Stimulated activated CD8-positive, alpha-beta memory T cell treated with anti-CD3 and anti-CD28 coated beads, Interleukin-12 subunit alpha, Interleukin-12 subunit beta, amount 100 ng/mL, for 4 hours (primary cell): ENCODE results near the gene PAX5.
A peak's percentile ranks its signal among the peaks of the same experiment; 100 is the strongest.
"Not testable (repeated sequence)": the region's sequence is repeated elsewhere in the genome, so short reads cannot be mapped to it uniquely, and the experiment has no call there.

Source experiments
- DNase-seq: peaks from one replicate; pipeline ENCODE4 v3.0.0-alpha.2; 2020; ENCODE audit warnings: low read depth

The PAX5 gene

DNA sequence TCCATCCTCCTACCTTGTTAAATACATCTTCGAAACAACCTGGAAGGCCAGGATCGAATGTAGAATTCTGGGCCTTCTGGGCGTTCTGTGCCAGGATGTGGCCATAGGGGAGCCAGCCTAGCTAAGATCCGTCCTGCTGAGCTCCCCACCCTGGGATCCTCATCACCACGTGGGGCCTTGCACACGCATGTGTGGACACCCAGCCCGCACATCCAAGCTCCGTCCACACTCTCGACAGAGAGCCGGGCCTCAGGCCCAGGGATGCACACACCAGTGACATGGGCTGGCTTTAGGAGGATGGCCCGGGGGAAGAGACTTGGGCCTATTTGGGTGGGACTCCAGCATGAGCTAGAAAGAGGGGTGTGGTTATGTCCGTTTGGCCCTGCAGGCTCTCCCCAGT lies 154.0 kb downstream of the PAX5 start:
- DNase-seq, result no peak

DNA sequence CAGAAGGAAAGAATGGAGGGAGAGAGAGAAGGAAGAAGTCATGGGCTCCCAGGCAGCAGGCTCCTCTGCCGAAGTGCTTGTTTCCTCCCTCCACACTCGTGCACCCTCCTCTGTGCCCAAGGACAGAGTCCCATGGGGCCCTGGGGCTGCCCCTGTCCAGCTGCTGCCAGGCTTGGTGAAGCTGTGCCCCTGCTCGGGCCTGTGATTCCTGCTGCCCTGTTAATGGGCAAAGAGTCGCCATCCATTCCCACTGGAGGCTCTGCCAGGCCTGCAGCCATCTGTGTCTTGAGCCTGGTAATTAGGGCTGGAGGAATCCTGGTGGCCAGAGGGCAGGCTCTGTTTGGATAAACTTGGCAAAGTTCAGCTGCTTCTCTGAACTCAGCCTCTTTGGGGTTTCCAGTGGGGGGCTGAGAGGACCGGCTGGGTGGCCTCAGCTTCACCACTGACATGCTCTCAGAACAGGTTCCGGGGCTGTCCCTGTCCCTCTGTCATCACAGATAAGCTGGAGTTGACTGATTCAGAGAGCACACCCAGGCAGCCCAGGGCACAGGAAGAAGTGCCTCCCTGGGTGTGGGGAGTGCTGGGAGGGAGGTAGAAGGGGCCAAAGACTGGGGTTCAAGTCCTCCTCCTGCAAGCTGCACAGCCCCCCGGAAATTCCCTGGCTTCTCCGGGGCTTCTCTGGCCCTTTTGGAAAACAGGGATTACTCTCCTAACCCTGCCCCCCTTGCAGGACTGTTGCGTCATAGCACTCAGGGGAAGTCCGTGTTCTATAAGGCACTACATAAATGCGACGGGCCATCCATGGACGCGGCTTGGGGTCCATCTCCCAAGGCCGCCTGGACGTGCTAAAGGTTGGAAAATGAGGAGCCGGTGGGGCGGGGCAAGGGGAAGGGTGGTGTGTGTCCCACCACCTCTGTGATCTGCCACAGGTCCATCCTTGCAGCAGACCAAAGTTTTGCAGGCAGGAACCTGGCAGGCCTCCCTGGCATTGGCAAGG lies 154.8 kb downstream of the PAX5 start:
- DNase-seq, result no peak

DNA sequence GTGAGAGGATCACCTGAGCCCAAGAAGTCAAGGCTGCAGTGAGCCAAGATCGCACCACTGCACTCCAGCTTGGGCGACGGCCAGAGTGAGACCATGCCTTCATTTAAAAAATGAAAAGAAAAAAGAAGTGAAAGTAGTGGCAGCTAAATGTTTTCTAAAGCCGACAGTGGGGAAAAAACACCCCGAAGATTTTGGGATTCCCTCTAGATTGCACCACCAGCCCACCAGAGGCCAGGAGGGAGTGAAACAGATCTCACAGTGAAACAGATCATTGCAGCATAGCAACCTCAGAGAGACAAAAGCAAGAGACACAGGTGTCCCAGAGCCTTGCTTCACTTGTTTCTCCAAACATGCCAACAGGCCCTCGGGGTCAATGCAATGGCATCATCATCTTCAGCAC lies 156.8 kb downstream of the PAX5 start:
- no peak for DNase-seq

DNA sequence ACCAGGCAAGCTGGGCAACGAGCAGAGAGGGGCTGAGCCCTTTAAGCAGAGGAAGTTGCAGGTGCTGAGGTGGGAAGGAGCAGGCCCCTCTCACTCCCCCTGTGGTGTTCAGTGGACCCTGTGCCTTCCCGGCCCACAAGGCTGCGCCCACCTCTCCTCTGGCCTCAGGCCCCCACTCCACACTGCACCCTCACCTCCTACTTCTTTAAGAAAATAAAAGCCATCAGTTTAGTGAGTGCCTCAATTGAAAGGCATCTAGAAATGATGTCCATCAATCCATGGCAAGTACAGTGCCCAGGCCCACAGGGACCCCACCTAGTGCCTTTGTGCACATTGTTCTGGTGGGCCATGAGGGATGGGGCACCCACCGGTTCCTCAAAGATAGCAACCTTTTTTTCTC lies 158.0 kb downstream of the PAX5 start:
- no peak for DNase-seq

DNA sequence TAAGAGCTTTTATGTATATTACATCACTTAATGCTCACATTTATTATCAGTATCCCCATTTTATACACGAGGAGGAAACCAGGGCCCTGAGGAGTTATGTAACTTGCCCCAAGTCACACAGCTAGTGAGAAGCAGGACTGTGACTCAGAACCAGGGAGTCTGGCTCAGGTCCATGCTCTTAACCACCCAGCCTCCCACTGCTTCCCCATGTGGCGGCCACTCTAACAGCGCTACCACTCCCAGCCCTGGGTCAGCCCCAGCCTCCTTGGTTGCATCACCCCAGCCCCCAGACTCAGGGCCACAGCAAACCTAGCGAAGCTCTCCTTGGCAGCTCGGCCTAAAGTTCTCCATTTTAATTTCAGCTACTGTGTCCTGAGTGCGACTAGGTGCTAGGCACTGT lies 159.1 kb downstream of the PAX5 start:
- DNase-seq, result no peak

DNA sequence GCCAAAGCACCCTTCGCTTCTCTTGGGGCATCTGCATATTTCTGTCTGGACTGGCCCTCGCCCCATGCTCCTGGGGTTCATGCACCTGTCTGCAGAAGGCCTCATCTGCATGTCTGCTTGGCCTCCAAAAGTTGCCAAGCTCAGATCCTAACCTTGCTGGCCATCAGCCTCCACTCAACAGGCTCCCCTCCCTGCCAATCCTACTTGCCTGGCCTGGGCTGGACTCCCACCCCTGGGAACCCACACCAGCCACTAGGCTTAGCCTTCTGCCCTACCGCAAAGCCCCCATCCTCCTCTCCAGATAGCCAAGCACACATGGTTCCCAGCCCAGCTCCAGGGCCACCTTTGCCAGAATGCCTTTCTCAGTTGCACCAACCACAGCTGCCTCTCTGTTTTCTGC lies 159.8 kb downstream of the PAX5 start:
- no peak for DNase-seq

DNA sequence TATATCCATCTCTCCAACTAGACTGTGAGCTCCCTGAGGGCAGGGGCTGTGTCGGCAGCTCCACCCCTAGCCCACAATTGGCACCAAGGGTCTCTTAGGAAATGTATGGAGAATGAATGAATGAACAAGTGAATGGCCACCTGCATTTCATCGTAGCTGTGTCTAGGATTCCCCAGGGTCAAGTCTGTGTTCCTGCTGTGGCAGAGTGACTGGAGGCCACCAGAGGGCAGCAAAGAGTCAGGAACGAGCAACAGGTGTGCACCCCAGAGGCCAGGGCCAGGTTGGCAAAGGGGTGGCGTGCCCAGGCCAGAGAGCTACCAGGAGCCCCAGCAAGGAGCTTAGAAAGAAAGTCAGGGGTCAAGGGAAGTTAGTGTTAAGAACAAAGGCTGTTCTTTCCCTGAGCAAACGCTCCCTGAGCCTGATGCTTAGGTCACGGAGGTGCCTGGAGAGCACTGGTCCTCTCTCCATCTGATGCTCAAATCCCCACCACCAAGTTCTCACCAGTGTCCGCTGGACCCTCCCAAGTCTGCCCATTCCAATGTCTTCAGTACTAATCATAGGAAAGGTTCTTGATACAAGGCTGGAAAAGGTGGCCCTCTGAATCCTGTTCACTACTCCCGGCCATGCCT lies 160.7 kb downstream of the PAX5 start:
- DNase-seq, result peak; percentile 41

DNA sequence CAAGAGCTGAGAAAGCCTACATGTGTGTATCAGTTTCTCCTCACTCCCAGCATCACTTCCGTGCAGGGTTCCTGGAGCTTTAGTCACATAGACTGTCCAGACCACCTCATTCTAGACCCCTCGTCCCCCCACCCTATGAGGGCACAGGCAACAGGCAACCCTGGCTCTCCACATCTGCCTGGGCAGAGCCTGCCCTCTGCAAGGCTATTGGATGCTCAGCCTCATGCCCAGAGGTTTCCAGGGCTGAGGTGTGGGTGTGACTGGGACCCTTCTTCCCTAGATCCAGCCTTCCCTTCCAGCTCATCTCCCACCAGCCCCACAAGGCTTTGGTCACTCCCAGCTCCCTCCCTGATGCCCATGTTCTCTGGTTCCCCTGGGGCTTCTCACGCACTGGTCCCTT lies 161.4 kb downstream of the PAX5 start:
- DNase-seq, result no peak

DNA sequence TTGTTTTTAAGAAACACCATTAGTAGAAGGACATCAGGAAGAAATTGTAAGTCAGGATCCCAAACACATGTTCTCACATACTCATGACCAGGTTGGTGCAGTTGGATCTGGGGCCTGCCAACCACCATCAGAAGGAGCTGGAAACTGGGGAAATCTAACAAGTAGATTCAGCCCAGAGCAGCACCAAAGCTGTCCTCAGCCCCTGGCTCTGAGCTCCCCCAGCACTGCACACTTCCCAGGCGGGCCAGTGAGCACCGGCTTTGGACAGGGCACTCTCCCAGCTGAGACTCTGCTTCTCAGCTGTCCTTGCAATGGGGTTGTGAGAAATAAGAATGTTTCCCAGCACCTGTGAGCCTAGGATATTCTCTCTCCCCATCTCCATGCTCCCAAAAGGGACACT lies 162.5 kb downstream of the PAX5 start:
- DNase-seq, result no peak

DNA sequence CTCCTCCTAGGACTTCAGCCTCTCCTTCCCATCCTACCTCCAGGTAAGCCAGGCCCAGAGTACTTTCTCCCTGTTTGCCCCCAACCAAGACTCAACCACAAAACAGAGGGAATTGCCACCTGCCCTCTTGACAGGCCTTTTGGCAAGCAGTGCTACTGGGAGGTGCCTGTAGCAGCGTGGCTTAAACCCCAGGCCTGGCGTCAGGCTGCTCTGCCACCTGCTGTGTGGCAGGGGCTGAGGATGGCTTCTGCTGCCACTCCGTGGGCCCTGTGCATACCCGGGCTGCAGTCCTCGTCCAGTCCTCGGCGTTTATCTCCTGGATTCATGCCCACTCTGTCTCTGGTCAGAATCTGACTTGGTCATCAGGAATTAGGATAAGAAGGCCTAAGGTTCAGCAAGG lies 163.1 kb downstream of the PAX5 start:
- DNase-seq, result no peak

DNA sequence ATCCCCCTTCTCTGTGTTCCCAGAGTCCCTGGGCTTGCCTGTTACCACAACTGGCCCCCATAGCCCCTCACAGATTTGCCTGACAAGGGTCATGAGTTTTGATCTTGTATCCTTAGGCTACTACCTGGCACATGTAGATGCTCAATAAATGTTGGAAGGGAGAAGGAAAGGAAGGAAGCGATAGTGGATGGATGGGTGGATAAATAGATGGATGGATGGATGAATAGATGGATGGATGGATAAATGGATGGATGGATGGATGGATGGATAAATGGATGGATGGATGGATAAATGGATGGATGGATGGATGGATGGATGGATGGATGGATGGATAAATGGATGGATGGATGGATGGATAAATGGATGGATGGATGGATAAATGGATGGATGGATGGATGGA lies 164.5 kb downstream of the PAX5 start:
- not testable (repeated sequence) for DNase-seq

DNA sequence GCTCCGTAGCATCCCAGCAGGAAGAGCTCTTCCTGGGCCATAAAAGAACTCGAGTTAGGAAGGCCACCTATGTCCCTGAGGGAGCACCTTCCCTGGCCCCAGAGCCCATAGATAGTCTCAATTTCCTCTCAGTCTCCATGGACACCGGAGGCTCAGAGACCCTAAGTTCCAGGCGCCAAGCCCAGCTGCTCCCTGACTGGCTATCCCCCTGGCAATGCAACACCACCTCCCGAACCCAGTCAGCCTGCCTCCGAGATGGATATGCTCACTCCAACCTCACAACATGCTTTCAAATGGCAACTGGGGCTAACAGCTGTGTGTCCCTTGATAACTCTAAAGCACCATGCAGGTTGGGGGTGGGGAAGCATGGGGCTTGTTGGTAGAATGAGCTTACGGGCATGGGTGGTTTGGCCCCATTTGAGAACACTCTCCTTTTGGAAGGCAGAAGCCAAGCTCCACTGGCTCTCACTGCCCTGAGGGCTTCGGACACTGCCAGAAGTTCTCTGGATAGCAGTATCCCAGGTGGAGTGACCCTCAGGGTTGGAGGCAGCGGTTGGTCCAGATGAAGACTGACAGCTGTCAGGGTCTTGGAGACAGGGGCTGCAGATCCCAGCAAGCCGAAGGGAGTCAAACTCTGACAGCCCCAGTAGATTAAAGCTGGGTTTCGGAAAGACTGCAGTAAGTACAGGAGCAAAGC lies 165.3 kb downstream of the PAX5 start:
- DNase-seq, result no peak

DNA sequence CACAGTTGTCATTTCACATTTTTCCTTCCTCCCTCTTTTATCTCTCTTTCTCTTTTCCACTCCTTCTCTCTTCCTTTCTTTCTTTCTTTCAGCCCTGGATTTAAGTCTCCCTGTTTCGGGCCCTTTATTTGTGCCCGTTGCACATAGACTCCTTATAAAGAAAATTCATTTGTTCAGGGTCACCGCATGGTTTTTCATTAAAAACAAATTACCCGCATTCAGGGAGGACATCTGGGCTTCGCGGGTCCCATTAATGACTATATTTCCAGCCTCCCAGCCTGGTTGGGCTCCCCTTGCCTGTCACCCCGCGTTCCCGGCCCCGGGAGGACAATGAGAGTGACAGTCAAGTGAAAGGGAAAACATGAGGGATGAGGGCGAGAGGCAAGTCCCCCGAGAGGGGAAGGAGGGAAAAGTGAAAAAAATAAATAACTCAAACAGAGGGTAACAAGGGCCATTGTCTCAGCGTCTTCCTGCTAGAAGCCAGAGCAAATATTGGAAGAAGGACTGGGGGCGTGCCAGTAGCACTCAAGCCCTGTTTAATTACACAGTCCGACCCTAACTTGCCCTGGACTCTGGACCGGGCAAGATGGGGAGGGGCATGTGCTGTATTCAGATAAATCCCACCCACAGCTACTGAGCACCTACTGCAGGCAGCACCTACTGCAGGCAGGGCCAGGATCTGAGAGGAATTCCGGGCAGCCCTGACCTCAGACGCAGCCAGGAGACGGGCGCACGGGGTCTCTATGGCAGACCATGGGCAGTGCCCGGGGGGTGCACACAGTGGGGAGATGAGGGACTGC lies 166.2 kb downstream of the PAX5 start:
- DNase-seq, result no peak

DNA sequence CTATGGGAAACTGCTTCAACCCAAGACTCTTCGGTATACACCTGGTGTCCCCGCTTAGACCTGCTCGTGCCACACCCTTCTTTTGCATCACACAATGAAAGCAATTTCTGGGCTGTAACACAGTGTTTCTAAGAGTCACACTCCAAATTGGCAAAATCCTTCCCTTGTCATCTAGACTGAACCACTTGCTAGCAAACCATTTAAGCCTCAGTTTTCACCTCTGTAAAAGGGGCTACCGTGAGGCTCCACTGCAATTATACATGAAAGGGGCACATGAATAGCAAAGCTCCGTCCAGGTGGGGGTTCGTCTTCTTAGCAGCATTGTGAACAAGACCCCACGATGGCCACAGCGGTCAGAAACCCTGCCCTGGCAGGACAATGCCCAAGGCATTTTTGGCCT lies 166.8 kb downstream of the PAX5 start:
- no peak for DNase-seq

DNA sequence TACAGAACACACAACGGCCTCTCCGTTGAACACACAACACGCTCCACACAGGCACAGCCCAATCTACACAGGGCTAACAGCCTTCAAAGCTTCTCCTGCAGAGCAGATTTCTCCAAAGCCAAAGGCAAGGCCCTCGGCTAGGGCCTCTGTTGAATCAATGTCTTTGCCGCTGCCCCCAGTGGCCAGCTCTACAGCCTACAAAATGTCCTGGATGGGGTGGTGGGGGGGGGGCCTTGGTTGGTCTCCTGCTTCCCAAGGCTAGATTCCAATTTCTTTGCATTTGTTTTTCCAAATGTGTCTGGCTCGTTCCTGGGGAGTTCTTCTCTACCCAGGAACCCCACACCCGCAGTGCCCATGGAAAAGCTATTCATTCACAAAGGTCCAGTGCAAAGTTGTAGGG lies 167.2 kb downstream of the PAX5 start:
- DNase-seq, result no peak

DNA sequence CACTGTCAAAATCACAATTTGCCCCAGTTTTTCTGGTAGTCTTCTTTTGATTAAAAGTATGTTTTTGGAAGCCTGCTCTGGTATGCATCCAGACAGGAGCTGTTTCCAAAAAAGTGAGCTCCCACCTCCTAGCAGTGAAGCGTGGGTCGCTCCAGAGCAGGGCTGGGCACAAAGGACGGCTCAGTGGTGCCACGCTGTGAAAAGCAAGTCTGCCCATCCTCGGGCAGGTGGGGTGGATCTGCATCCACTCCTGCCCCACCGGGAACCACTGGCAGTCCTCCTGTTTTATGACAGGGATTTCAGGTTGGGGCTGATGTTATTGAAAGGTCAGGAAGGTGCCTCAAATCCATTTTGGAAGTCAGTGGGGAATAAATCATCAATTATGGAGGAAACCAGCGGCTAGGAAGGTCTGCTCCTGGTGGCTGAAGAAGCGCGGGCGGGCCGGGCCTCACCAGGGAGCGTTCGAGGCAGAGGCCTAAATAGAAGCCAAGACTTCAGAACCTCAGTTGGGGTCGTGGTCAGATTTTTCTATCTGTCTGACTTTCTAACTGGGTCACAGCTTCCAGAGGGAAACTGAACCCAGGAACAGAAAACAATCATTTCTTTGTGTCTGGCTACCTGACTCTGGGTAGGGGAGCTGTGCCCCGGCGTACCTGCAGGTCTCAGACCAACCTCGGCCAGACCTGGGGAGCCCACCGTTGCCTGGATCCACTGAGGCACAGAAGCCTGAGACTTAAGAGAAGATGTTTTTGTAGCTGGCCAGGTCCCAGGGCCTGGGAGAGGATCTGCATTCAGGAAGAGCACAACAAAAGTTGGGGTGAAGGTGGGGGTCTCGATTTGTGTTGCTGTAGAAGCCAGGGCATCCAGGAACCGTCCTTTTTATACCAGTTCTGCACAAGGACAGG lies 168.1 kb downstream of the PAX5 start:
- DNase-seq, result no peak

DNA sequence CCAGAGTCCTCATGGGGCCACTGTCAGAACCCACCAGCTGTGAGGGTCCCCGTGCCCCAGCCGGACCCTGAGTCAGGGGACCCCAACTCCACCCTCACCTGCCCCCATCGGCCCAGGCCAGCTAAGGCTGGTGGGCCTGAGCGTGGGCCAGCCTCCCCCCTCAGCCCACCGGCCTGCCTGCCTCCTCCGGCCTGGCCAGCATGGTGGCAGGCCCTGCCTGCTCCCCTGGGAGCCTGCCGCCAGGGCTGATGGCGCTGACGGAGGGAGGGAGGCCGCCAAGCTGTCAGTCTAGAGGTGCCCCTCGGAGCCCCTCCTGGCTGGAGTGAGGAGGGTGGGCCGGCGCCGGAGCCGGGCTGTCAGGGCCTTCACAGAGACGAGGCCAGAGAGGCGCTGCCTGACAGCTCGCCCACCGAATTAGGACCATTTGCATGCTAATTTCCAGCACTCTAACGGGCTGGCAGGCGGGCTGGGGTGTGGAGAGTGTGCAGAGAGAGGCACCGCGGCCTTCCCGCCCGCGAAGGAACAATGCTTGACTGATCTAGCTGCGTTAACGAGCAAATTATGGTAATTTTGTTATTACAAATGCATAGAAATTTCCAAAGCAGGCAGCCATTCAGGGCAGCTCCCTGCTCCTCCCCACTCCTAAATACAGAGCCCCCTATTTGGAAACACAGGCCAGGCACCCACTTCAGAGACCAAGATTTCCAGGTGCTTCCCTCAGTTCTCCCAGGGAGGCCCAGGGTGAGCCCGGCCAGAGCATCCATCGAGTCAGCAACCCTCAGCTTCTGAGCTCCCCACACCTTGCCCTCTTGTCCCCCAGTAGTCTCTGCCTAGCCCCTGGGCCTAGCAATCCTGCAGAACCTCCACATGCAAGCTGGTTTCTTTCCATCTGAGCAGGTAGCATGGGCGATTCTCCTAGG lies 169.3 kb downstream of the PAX5 start:
- no peak for DNase-seq

DNA sequence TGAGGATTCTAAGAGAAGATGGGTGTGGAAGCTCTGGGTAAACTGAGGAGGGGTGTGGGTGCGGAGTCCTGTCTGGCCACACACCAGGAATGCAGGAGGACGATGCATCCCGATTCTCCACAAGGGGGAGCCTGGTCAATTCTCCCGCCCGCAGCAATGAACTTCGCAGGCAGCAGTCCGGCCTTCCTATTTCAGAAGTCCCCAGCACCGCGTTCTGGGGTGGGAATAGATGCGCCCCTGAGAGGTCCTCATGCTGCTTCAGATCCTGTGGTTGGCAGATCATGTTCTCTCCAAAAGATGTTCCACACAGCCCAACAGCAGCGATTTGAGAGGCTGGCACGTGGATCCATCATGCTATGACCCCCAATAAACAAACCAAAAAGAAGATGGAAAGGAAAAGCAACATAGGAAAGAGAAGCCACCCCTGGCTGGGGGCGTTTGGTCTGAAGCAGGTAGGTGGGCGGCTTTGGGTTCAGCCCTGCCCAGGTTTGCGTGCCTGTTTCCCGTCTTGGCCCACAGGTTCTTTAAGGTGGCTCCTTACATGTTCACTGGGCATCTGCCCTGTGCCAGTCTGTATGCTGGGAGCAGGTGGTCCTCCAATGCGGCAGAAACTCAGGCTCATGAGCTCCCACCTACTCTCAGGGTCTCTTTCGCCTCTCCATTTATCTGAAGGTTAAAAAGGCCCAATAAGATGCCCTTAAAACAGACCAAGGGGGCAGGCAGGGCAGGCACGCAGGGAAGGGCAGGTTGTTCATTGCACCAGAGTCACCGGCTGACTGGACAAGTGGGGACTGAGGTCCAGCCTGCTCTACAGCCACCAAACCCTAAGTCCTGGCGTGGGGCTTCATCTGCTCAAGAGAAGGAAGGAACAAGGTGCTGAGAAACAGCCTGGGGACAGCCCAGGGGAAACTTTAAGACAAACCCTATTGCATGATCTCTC lies 171.6 kb downstream of the PAX5 start:
- no peak for DNase-seq
